IMR-90 (cell line): ENCODE results near the gene MAML3. TPM values are rescaled to one million over a fixed set of nuclear protein-coding genes. Genes with fewer than 3 reads are reported as not detected.

ENCODE experiments used
- ATAC-seq: fragments of 200-7000 bp; cut with Tn5 transposase; 2 replicates; pipeline ENCODE4 v1.9.1; 2020; ENCODE audit warnings: low read depth, mild to moderate bottlenecking, moderate library complexity
- BruUV-seq: library from RNA; stranded (reverse); fragments of 400-500 nt; replicated peaks from 2 replicates; lab custom pipeline; 2021; lab: Mats Ljungman, UMichigan
- CTCF ChIA-PET: fragments of 300-600 bp; formaldehyde crosslinking; extraction: SDS; loops from one replicate; lab custom pipeline; 2021; ENCODE audit warnings: antibody characterized with exemption; lab: Yijun Ruan, JAX
- POLR2A ChIA-PET: fragments of 300-600 bp; sonication (Branson Sonifier 250); formaldehyde crosslinking; loops from one replicate; lab custom pipeline; 2022; ENCODE audit warnings: antibody characterized with exemption; ENCODE audit not compliant: unreplicated experiment; lab: Charles Lee
- DNase-seq: peaks from one replicate; pipeline ENCODE4 v3.0.0; 2013
- H2AFZ ChIP-seq: replicated peaks from 2 replicates; pipeline ENCODE3; 2013; ENCODE audit warnings: low read length, mild to moderate bottlenecking; ENCODE audit not compliant: poor library complexity
- H2AK5ac ChIP-seq: 2 replicates; pipeline ENCODE4 v1.6.1; 2013; ENCODE audit warnings: low read depth, low read length, inconsistent platforms
- H2AK9ac ChIP-seq: replicated peaks from 2 replicates; pipeline ENCODE3; 2013; ENCODE audit warnings: mild to moderate bottlenecking, low read depth, low read length, moderate library complexity; ENCODE audit not compliant: poor library complexity
- H2BK120ac ChIP-seq: 2 replicates; pipeline ENCODE4 v1.6.1; 2013; ENCODE audit warnings: low read depth, low read length, inconsistent platforms
- H2BK15ac ChIP-seq: 3 replicates; pipeline ENCODE4 v1.6.1; 2013; ENCODE audit warnings: low read depth, low read length, inconsistent platforms
- H2BK20ac ChIP-seq: 2 replicates; pipeline ENCODE4 v1.6.1; 2013; ENCODE audit warnings: low read depth, mild to moderate bottlenecking, inconsistent platforms, low read length, moderate library complexity
- H2BK5ac ChIP-seq: 2 replicates; pipeline ENCODE4 v1.6.1; 2013; ENCODE audit warnings: mild to moderate bottlenecking, low read depth, low read length, inconsistent platforms; ENCODE audit not compliant: poor library complexity, severe bottlenecking
- H3K14ac ChIP-seq: replicated peaks from 2 replicates; pipeline ENCODE4 v1.6.1; 2013; ENCODE audit warnings: low read depth, low read length, inconsistent platforms
- H3K18ac ChIP-seq: 2 replicates; pipeline ENCODE4 v1.6.1; 2013; ENCODE audit warnings: low read depth, low read length, control low read depth
- H3K23ac ChIP-seq: 2 replicates; pipeline ENCODE4 v1.6.1; 2013; ENCODE audit warnings: low read depth, low read length, inconsistent platforms
- H3K27ac ChIP-seq: 2 replicates; pipeline ENCODE4 v1.5.1; 2013; ENCODE audit warnings: mild to moderate bottlenecking, control low read depth, low read length; ENCODE audit not compliant: insufficient read depth
- H3K27me3 ChIP-seq: 2 replicates; pipeline ENCODE4 v1.6.1; 2013; ENCODE audit warnings: low read length; ENCODE audit not compliant: control insufficient read depth, insufficient read depth
- H3K36me3 ChIP-seq: 2 replicates; pipeline ENCODE4 v1.6.1; 2013; ENCODE audit warnings: low read length, mixed read lengths; ENCODE audit not compliant: control insufficient read depth, insufficient read depth
- H3K4ac ChIP-seq: 2 replicates; pipeline ENCODE4 v1.6.1; 2013; ENCODE audit warnings: low read depth, low read length, inconsistent platforms
- H3K4me1 ChIP-seq: 2 replicates; pipeline ENCODE4 v1.6.1; 2013; ENCODE audit warnings: low read length, mixed read lengths; ENCODE audit not compliant: control insufficient read depth, insufficient read depth
- H3K4me2 ChIP-seq: 2 replicates; pipeline ENCODE4 v1.6.1; 2013; ENCODE audit warnings: low read depth, mild to moderate bottlenecking, control low read depth, low read length, moderate library complexity
- H3K4me3 ChIP-seq: 2 replicates; pipeline ENCODE4 v1.5.1; 2013; ENCODE audit warnings: low read depth, mild to moderate bottlenecking, control low read depth, low read length, moderate library complexity; ENCODE audit not compliant: insufficient read depth
- H3K56ac ChIP-seq: 2 replicates; pipeline ENCODE4 v1.6.1; 2013; ENCODE audit warnings: low read length, inconsistent platforms; ENCODE audit not compliant: insufficient read depth; ENCODE audit errors: extremely low read depth
- H3K79me1 ChIP-seq, 2 experiments: 2 replicates each; pipeline ENCODE4 v1.6.1; 2013; ENCODE audit warnings: low read length in 2 of 2, inconsistent platforms in 1 of 2, low read depth in 1 of 2
- H3K9ac ChIP-seq: 2 replicates; pipeline ENCODE4 v1.6.1; 2013; ENCODE audit warnings: low read depth, low read length, control low read depth
- H3K9me1 ChIP-seq: 2 replicates; pipeline ENCODE4 v1.6.1; 2013; ENCODE audit warnings: low read length, inconsistent platforms; ENCODE audit not compliant: insufficient read depth
- H3K9me3 ChIP-seq: 2 replicates; pipeline ENCODE4 v1.6.1; 2013; ENCODE audit warnings: low read length; ENCODE audit not compliant: control insufficient read depth, insufficient read depth
- H4K20me1 ChIP-seq: 2 replicates; pipeline ENCODE4 v1.6.1; 2013; ENCODE audit warnings: low read length, inconsistent platforms; ENCODE audit not compliant: insufficient read depth
- H4K5ac ChIP-seq: 2 replicates; pipeline ENCODE4 v1.6.1; 2013; ENCODE audit warnings: mild to moderate bottlenecking, low read depth, low read length, control low read depth
- H4K8ac ChIP-seq, 2 experiments: 2 replicates each; pipeline ENCODE4 v1.6.1; 2013; ENCODE audit warnings: low read depth in 2 of 2, low read length in 2 of 2, control low read depth in 1 of 2, inconsistent platforms in 1 of 2
- H4K91ac ChIP-seq: 2 replicates; pipeline ENCODE4 v1.6.1; 2013; ENCODE audit warnings: low read depth, low read length, inconsistent platforms; ENCODE audit not compliant: insufficient read depth
- BHLHE40 ChIP-seq: fragments of 150-350 bp; IDR thresholded peaks from 2 replicates; pipeline ENCODE4 v1.6.1; 2016; ENCODE audit warnings: mild to moderate bottlenecking, low read depth, low read length
- CEBPB ChIP-seq: IDR thresholded peaks from 2 replicates; pipeline ENCODE4 v1.6.1; 2012; ENCODE audit warnings: low read depth, low read length, improper control_type of control experiment
- CHD1 ChIP-seq: IDR thresholded peaks from 2 replicates; pipeline ENCODE4 v1.6.1; 2012; ENCODE audit warnings: low read depth, low read length, improper control_type of control experiment
- CTCF ChIP-seq: conservative IDR thresholded peaks from 2 replicates; pipeline ENCODE4 v1.5.1; 2012; ENCODE audit warnings: mild to moderate bottlenecking, low read depth, low read length, improper control_type of control experiment
- ELK1 ChIP-seq: fragments of 150-350 bp; IDR thresholded peaks from 2 replicates; pipeline ENCODE4 v1.6.1; 2016; ENCODE audit warnings: low read depth, mild to moderate bottlenecking, low read length, moderate library complexity, borderline replicate concordance
- FOS ChIP-seq: fragments of 150-350 bp; IDR thresholded peaks from 2 replicates; pipeline ENCODE4 v1.6.1; 2016; ENCODE audit warnings: low read depth, low read length
- MAFK ChIP-seq: IDR thresholded peaks from 2 replicates; pipeline ENCODE4 v1.6.1; 2012; ENCODE audit warnings: low read depth, low read length, improper control_type of control experiment
- MAZ ChIP-seq: IDR thresholded peaks from 2 replicates; pipeline ENCODE4 v1.6.1; 2012; ENCODE audit warnings: low read depth, mild to moderate bottlenecking, low read length, improper control_type of control experiment, moderate library complexity, borderline replicate concordance
- MXI1 ChIP-seq: IDR thresholded peaks from 2 replicates; pipeline ENCODE4 v1.6.1; 2012; ENCODE audit warnings: low read depth, mild to moderate bottlenecking, low read length, moderate library complexity, borderline replicate concordance
- NFE2L2 ChIP-seq: fragments of 150-350 bp; IDR thresholded peaks from 2 replicates; pipeline ENCODE4 v1.6.1; 2016; ENCODE audit warnings: low read depth, mild to moderate bottlenecking, low read length
- POLR2A ChIP-seq: IDR thresholded peaks from 2 replicates; pipeline ENCODE4 v1.6.1; 2012; ENCODE audit warnings: mild to moderate bottlenecking, low read depth, low read length
- RAD21 ChIP-seq: IDR thresholded peaks from 2 replicates; pipeline ENCODE4 v1.6.1; 2012; ENCODE audit warnings: low read length, improper control_type of control experiment
- RCOR1 ChIP-seq: IDR thresholded peaks from 2 replicates; pipeline ENCODE4 v1.6.1; 2012; ENCODE audit warnings: mild to moderate bottlenecking, low read length, improper control_type of control experiment; ENCODE audit not compliant: insufficient replicate concordance
- RFX5 ChIP-seq: IDR thresholded peaks from 2 replicates; pipeline ENCODE4 v1.8.0; 2012; ENCODE audit warnings: low read depth, mild to moderate bottlenecking, low read length, moderate library complexity
- SMC3 ChIP-seq: fragments of 150-350 bp; IDR thresholded peaks from 2 replicates; pipeline ENCODE4 v1.6.1; 2016; ENCODE audit warnings: low read depth, mild to moderate bottlenecking, antibody characterized with exemption, low read length, moderate library complexity
- USF2 ChIP-seq: fragments of 150-350 bp; IDR thresholded peaks from 2 replicates; pipeline ENCODE4 v1.6.1; 2017; ENCODE audit warnings: mild to moderate bottlenecking, antibody characterized with exemption, low read length, low read depth
- WGBS, 2 experiments: methylation state at CpG; one replicate each; pipeline versions ENCODE4 v1.1.5 to v1.1.7; 2013; ENCODE audit warnings: missing lambda C conversion rate in 2 of 2; ENCODE audit not compliant: insufficient read length in 1 of 2; ENCODE audit errors: extremely low coverage in 2 of 2; 5-methylcytosine and 5-hydroxymethylcytosine counted together
- dilution Hi-C: fragments of 300-500 bp; cut with HindIII; formaldehyde crosslinking; loops from one replicate; pipeline ENCODE4 v1.14.3; 2018; ENCODE audit warnings: low sequenced_read_pairs; ENCODE audit not compliant: unreplicated experiment
- in situ Hi-C: fragments of 300-500 bp; cut with MboI; formaldehyde crosslinking; loops from 3 replicates; pipeline ENCODE4 v1.14.3; 2019; ENCODE audit warnings: low sequenced_read_pairs, inconsistent platforms, mixed read lengths
- intact Hi-C: fragments of 100-400 bp; cut with micrococcal nuclease; formaldehyde crosslinking; loops from 2 replicates; pipeline ENCODE4 v1.10.0; 2022
- polyA plus RNA-seq, 3 experiments: library from polyadenylated mRNA; depleted of rRNA; stranded (reverse); fragments of >200 nt; gene quantifications; 2 replicates each; pipeline ENCODE4 v1.2.3, GENCODE V29; 2012; ENCODE audit warnings: low replicate concordance in 1 of 3
- total RNA-seq: library from RNA; depleted of rRNA; stranded (reverse); fragments of >200 nt; gene quantifications from 2 replicates; pipeline ENCODE4 v1.2.3, GENCODE V29; 2012

The MAML3 gene
- total and polyA plus RNA-seq, 2 of the 4 experiments (the other 2 are of a cell fraction) = 0.90 to 1.7 TPM

GRCh38 chr4:139984471-139984870 is 169.5 kb downstream of the MAML3 start:
- H3K4ac ChIP-seq = no peak overlapping the region
- no peak for ATAC-seq
- intact Hi-C loops = no loop called here
- peaks cover 6% of the 10 kb centered on the region; the same call in 1 of the 2 replicates for H3K9me1 ChIP-seq
- no peak overlapping the region for H3K56ac ChIP-seq
- H2AFZ ChIP-seq = no peak overlapping the region
- no peak overlapping the region for H2BK5ac ChIP-seq
- H2BK15ac ChIP-seq = no peak overlapping the region
- ChIA-PET CTCF (no interaction called here), POLR2A (no interaction called here)
- no TSS peak for BruUV-seq
- no peaks in the 10 kb centered on the region for H3K27me3 ChIP-seq
- H4K20me1 ChIP-seq = no peaks in the 10 kb centered on the region
- H3K23ac ChIP-seq = no peak overlapping the region
- H2AK5ac ChIP-seq = no peak overlapping the region
- WGBS, 2 experiments = 100% methylated on average over 1 of the region's 1 CpG; no CpG with 5 or more reads in 1 of the 2 experiments
- in situ Hi-C loops = no loop called here
- TF ChIP-seq USF2 (no peak), NFE2L2 (no peak), SMC3 (no peak), CHD1 (no peak), CTCF (no peak), MAFK (no peak), CEBPB (no peak), RAD21 (no peak), BHLHE40 (no peak), RCOR1 (no peak), ELK1 (no peak), MXI1 (no peak), RFX5 (no peak), FOS (no peak), MAZ (no peak), POLR2A (no peak)
- H3K79me1 ChIP-seq = peaks cover 0 to 6% of the 10 kb centered on the region in 2 experiments; a peak in 1 of 4 replicates
- H2BK20ac ChIP-seq = no peak overlapping the region
- H3K36me3 ChIP-seq = no peaks in the 10 kb centered on the region
- H3K4me3 ChIP-seq = no peak overlapping the region
- no peak overlapping the region for H4K5ac ChIP-seq
- no peaks in the 10 kb centered on the region for H3K4me1 ChIP-seq
- H4K8ac ChIP-seq = no peak overlapping the region
- H3K4me2 ChIP-seq = no peak overlapping the region
- H4K91ac ChIP-seq = no peak overlapping the region
- H2AK9ac ChIP-seq = no peak overlapping the region
- dilution Hi-C loops = no loop called here
- H3K27ac ChIP-seq = no peak overlapping the region
- H3K9ac ChIP-seq = no peak overlapping the region
- H3K18ac ChIP-seq = no peak overlapping the region
- H2BK120ac ChIP-seq = no peak overlapping the region
- H3K14ac ChIP-seq = no peak overlapping the region
- H3K9me3 ChIP-seq = no peaks in the 10 kb centered on the region
- no peak for DNase-seq
